Astrocyte (in vitro differentiated cells and primary cell): ENCODE measurements around the gene TNRC6A.

Experiments used
- EZH2 ChIP-seq: IDR thresholded peaks from 2 replicates; pipeline ENCODE4 v1.6.1; 2012; ENCODE audit warnings: mild to moderate bottlenecking, low read length, inconsistent platforms; ENCODE audit not compliant: insufficient read depth
- TF ChIP-seq, protein P1 (sequence below): IDR thresholded peaks from 2 replicates; pipeline ENCODE4 v1.5.1; 2011; ENCODE audit warnings: low read depth, mild to moderate bottlenecking, inconsistent platforms, low read length, moderate library complexity; ENCODE audit not compliant: insufficient read depth

GRCh38 chr16:24699151-24699723 is 30.2 kb upstream of the TNRC6A start:
- no peak for TF ChIP-seq EZH2
- TF ChIP-seq, protein P1, sequence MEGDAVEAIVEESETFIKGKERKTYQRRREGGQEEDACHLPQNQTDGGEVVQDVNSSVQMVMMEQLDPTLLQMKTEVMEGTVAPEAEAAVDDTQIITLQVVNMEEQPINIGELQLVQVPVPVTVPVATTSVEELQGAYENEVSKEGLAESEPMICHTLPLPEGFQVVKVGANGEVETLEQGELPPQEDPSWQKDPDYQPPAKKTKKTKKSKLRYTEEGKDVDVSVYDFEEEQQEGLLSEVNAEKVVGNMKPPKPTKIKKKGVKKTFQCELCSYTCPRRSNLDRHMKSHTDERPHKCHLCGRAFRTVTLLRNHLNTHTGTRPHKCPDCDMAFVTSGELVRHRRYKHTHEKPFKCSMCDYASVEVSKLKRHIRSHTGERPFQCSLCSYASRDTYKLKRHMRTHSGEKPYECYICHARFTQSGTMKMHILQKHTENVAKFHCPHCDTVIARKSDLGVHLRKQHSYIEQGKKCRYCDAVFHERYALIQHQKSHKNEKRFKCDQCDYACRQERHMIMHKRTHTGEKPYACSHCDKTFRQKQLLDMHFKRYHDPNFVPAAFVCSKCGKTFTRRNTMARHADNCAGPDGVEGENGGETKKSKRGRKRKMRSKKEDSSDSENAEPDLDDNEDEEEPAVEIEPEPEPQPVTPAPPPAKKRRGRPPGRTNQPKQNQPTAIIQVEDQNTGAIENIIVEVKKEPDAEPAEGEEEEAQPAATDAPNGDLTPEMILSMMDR: no peak
